GM23338 (cell line): ENCODE measurements around the gene ZC2HC1B. TPM values are rescaled to one million over a fixed set of nuclear protein-coding genes. Genes with fewer than 3 reads are reported as not detected.

Experiments
- ATAC-seq: fragments of 200-7000 bp; cut with Tn5 transposase; 3 replicates; pipeline ENCODE4 v1.9.1; 2020
- DNase-seq: peaks from one replicate; pipeline ENCODE4 v3.0.0-alpha.2; 2015; ENCODE audit warnings: low spot score
- H2AFZ ChIP-seq: fragments of 200-600 bp; sonication (generic); 2 replicates; pipeline ENCODE4 v1.8.0; 2016; ENCODE audit warnings: antibody characterized with exemption, mild to moderate bottlenecking, moderate library complexity
- H3F3A ChIP-seq: fragments of 200-600 bp; sonication (generic); replicated peaks from 2 replicates; pipeline ENCODE4 v1.8.0; 2017; ENCODE audit warnings: antibody characterized with exemption, mixed run types, low read depth
- H3K27ac ChIP-seq: fragments of 200-600 bp; sonication (generic); 2 replicates; pipeline ENCODE4 v1.6.1; 2016; ENCODE audit warnings: low read depth
- H3K27me3 ChIP-seq: fragments of 200-600 bp; sonication (generic); 2 replicates; pipeline ENCODE4 v1.8.0; 2016; ENCODE audit warnings: mild to moderate bottlenecking, mixed run types, moderate library complexity; ENCODE audit not compliant: insufficient read depth
- H3K36me3 ChIP-seq: fragments of 200-600 bp; sonication (generic); 2 replicates; pipeline ENCODE4 v1.8.0; 2016; ENCODE audit warnings: mild to moderate bottlenecking; ENCODE audit not compliant: insufficient read depth
- H3K4me1 ChIP-seq: fragments of 200-600 bp; sonication (generic); 2 replicates; pipeline ENCODE4 v1.8.0; 2016; ENCODE audit warnings: mild to moderate bottlenecking, moderate library complexity; ENCODE audit not compliant: insufficient read depth
- H3K4me2 ChIP-seq: fragments of 200-600 bp; sonication (generic); 2 replicates; pipeline ENCODE4 v1.7.1; 2017; ENCODE audit warnings: mixed run types
- H3K4me3 ChIP-seq: fragments of 200-600 bp; sonication (generic); 2 replicates; pipeline ENCODE4 v1.6.1; 2016; ENCODE audit warnings: mixed run types
- H3K79me2 ChIP-seq: fragments of 200-600 bp; sonication (generic); replicated peaks from 2 replicates; pipeline ENCODE4 v1.8.0; 2017; ENCODE audit warnings: mild to moderate bottlenecking; ENCODE audit not compliant: insufficient read depth
- H3K9me2 ChIP-seq: fragments of 200-600 bp; sonication (generic); 2 replicates; pipeline ENCODE4 v1.8.0; 2017; ENCODE audit not compliant: insufficient read depth
- H4K20me1 ChIP-seq: fragments of 200-600 bp; sonication (generic); replicated peaks from 2 replicates; pipeline ENCODE4 v1.8.0; 2017; ENCODE audit warnings: mild to moderate bottlenecking; ENCODE audit not compliant: insufficient read depth
- H3K27ac Mint-ChIP-seq: 2 replicates; pipeline ENCODE4 v1.8.0; 2020; ENCODE audit warnings: inconsistent platforms, mild to moderate bottlenecking, moderate library complexity, mixed read lengths
- H3K27me3 Mint-ChIP-seq: 3 replicates; pipeline ENCODE4 v1.8.0; 2022; ENCODE audit warnings: low read depth, mild to moderate bottlenecking, moderate library complexity, mixed read lengths, inconsistent platforms; ENCODE audit not compliant: insufficient read depth, poor library complexity
- H3K36me3 Mint-ChIP-seq: 3 replicates; pipeline ENCODE4 v1.8.0; 2021; ENCODE audit warnings: low read depth, mild to moderate bottlenecking, inconsistent platforms, moderate library complexity, mixed read lengths
- H3K4me1 Mint-ChIP-seq: 3 replicates; pipeline ENCODE4 v1.8.0; 2020; ENCODE audit warnings: mild to moderate bottlenecking, inconsistent platforms, mixed read lengths
- H3K4me3 Mint-ChIP-seq: 3 replicates; pipeline ENCODE4 v1.8.0; 2021; ENCODE audit warnings: moderate library complexity, mild to moderate bottlenecking, inconsistent platforms, mixed read lengths
- H3K9me3 Mint-ChIP-seq: 3 replicates; pipeline ENCODE4 v1.8.0; 2020; ENCODE audit warnings: moderate library complexity, mild to moderate bottlenecking, inconsistent platforms, mixed read lengths
- CREB1 ChIP-seq: fragments of 250-450 bp; sonication (Bioruptor Pico); IDR thresholded peaks from 2 replicates; pipeline ENCODE4 v1.5.0; 2020; ENCODE audit warnings: low read depth, mild to moderate bottlenecking, moderate library complexity
- EZH2 ChIP-seq: fragments of 200-600 bp; sonication (generic); IDR thresholded peaks from one replicate; pipeline ENCODE4 v1.8.0; 2017; ENCODE audit warnings: antibody characterized with exemption, mild to moderate bottlenecking, low read depth; ENCODE audit not compliant: unreplicated experiment
- POLR2AphosphoS5 ChIP-seq: IDR thresholded peaks from 2 replicates; pipeline ENCODE4 v1.6.1; 2016; ENCODE audit warnings: antibody characterized with exemption, low read depth
- ZNF114 ChIP-seq: fragments of 250-450 bp; sonication (Bioruptor Pico); IDR thresholded peaks from 2 replicates; pipeline ENCODE4 v1.5.0; 2020; ENCODE audit warnings: mild to moderate bottlenecking, moderate library complexity
- polyA plus RNA-seq: library from polyadenylated mRNA; unstranded; fragments of >200 nt; fragmentation: Nextera tagmentation; extraction: Ambion mirVana; gene quantifications from 2 replicates; pipeline ENCODE4 v1.2.1, GENCODE V29; 2016
- total RNA-seq: library from RNA; depleted of rRNA; stranded (reverse); fragments of >200 nt; shearing (Covaris generic); gene quantifications from 2 replicates; pipeline ENCODE4 v1.2.3, GENCODE V29; 2014
- TF ChIP-seq, protein P1 (sequence below): fragments of 250-450 bp; sonication (Bioruptor Pico); IDR thresholded peaks from 2 replicates; pipeline ENCODE4 v1.5.0; 2020; ENCODE audit warnings: mild to moderate bottlenecking, moderate library complexity
- TF ChIP-seq, protein P2 (sequence below): IDR thresholded peaks from 2 replicates; pipeline ENCODE4 v1.6.1; 2016; ENCODE audit warnings: antibody characterized with exemption
- TF ChIP-seq, protein P3 (sequence below), 2 experiments: fragments of 200-600 bp in 1 of 2; sonication (generic) in 1 of 2; conservative IDR thresholded peaks; 2 replicates each; pipeline versions ENCODE4 v1.5.1 to v1.6.1; 2016 to 2017; ENCODE audit warnings: antibody characterized with exemption in 2 of 2, low read depth in 2 of 2, mild to moderate bottlenecking in 2 of 2, moderate library complexity in 1 of 2

The ZC2HC1B gene
- total and polyA plus RNA-seq, 2 experiments from 2014 or later: not detected

DNA sequence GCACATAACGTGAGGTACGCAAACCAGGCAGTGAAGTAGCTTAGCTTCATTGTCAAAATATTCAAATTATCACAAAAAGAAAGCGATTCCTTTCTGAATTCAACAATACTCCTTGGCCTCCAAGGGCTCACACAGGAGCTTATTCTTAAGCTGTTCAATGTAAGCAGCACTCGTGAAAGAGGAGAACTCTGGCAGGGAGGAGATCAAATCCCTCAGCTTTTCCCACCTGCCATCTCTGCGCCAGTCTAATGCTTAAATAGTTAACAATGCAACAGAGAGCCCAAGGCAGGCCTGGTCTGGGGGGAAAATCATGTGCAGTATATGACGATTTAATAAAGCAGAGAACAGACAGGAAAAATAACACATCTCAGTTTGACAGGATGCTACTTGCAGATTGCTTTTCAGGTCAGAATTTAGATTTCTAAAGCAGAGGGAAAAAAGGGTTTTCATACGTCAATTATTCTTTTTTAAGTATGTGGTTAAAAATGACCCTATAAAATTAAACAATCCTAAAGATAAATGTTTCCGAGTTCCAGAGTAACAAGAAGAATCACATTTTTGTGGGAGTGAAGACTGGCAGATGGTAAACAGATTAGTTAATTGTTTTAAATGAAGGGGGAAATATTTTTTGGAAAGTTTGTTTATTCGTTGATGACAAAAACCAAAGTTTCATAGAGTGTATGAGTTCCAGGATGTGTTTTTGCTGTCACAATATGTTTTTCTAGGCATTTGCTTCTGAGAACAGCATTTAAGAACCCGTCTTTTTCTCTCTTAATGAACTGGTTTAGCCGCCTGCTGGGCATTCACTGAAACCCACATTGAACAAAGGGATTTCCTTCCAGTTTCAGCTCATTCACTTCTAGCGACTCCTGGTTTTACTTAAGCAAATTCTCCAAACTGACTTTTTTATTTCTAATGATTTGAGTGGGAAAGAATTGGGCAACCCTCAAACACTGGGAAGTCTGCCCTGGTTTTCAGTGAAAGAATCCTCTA, 97.9 kb downstream of the ZC2HC1B start:
- Histone ChIP-seq H3K36me3 (no peaks in the 10 kb centered on the region), H4K20me1 (peaks cover 5% of the 10 kb centered on the region; the same call in 1 of the 2 replicates), H3K27me3 (peaks cover 96% of the 10 kb centered on the region), H3K79me2 (no peaks in the 10 kb centered on the region), H3K4me2 (peak overlapping the region; percentile 57), H3K4me3 (peak overlapping the region; percentile 13; the same call in 1 of the 2 replicates), H3K9me2 (no peaks in the 10 kb centered on the region), H3F3A (peaks cover 5% of the 10 kb centered on the region), H2AFZ (no peak overlapping the region), H3K27ac (no peak overlapping the region), H3K4me1 (peaks cover 84% of the 10 kb centered on the region)
- Mint-ChIP-seq H3K9me3 (no peaks in the 10 kb centered on the region), H3K4me1 (peaks cover 79% of the 10 kb centered on the region), H3K27ac (no peak overlapping the region), H3K36me3 (no peaks in the 10 kb centered on the region), H3K27me3 (peaks cover 99% of the 10 kb centered on the region), H3K4me3 (peak overlapping the region; percentile 11; the same call in 2 of the 3 replicates)
- DNase-seq (peak; percentile 86), ATAC-seq (peak; percentile 4; the same call in 1 of the 3 replicates)
- TF ChIP-seq, protein P1, sequence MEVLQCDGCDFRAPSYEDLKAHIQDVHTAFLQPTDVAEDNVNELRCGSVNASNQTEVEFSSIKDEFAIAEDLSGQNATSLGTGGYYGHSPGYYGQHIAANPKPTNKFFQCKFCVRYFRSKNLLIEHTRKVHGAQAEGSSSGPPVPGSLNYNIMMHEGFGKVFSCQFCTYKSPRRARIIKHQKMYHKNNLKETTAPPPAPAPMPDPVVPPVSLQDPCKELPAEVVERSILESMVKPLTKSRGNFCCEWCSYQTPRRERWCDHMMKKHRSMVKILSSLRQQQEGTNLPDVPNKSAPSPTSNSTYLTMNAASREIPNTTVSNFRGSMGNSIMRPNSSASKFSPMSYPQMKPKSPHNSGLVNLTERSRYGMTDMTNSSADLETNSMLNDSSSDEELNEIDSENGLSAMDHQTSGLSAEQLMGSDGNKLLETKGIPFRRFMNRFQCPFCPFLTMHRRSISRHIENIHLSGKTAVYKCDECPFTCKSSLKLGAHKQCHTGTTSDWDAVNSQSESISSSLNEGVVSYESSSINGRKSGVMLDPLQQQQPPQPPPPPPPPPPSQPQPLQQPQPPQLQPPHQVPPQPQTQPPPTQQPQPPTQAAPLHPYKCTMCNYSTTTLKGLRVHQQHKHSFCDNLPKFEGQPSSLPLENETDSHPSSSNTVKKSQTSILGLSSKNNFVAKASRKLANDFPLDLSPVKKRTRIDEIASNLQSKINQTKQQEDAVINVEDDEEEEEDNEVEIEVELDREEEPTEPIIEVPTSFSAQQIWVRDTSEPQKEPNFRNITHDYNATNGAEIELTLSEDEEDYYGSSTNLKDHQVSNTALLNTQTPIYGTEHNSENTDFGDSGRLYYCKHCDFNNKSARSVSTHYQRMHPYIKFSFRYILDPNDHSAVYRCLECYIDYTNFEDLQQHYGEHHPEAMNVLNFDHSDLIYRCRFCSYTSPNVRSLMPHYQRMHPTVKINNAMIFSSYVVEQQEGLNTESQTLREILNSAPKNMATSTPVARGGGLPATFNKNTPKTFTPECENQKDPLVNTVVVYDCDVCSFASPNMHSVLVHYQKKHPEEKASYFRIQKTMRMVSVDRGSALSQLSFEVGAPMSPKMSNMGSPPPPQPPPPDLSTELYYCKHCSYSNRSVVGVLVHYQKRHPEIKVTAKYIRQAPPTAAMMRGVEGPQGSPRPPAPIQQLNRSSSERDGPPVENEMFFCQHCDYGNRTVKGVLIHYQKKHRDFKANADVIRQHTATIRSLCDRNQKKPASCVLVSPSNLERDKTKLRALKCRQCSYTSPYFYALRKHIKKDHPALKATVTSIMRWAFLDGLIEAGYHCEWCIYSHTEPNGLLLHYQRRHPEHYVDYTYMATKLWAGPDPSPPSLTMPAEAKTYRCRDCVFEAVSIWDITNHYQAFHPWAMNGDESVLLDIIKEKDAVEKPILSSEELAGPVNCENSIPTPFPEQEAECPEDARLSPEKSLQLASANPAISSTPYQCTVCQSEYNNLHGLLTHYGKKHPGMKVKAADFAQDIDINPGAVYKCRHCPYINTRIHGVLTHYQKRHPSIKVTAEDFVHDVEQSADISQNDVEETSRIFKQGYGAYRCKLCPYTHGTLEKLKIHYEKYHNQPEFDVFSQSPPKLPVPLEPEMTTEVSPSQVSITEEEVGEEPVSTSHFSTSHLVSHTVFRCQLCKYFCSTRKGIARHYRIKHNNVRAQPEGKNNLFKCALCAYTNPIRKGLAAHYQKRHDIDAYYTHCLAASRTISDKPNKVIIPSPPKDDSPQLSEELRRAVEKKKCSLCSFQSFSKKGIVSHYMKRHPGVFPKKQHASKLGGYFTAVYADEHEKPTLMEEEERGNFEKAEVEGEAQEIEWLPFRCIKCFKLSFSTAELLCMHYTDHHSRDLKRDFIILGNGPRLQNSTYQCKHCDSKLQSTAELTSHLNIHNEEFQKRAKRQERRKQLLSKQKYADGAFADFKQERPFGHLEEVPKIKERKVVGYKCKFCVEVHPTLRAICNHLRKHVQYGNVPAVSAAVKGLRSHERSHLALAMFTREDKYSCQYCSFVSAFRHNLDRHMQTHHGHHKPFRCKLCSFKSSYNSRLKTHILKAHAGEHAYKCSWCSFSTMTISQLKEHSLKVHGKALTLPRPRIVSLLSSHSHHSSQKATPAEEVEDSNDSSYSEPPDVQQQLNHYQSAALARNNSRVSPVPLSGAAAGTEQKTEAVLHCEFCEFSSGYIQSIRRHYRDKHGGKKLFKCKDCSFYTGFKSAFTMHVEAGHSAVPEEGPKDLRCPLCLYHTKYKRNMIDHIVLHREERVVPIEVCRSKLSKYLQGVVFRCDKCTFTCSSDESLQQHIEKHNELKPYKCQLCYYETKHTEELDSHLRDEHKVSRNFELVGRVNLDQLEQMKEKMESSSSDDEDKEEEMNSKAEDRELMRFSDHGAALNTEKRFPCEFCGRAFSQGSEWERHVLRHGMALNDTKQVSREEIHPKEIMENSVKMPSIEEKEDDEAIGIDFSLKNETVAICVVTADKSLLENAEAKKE (CRISPR knock-in tag): no peak
- TF ChIP-seq POLR2AphosphoS5: no peak
- TF ChIP-seq EZH2: peak; percentile 12
- no peak for TF ChIP-seq ZNF114 (CRISPR knock-in tag)
- TF ChIP-seq, protein P2, sequence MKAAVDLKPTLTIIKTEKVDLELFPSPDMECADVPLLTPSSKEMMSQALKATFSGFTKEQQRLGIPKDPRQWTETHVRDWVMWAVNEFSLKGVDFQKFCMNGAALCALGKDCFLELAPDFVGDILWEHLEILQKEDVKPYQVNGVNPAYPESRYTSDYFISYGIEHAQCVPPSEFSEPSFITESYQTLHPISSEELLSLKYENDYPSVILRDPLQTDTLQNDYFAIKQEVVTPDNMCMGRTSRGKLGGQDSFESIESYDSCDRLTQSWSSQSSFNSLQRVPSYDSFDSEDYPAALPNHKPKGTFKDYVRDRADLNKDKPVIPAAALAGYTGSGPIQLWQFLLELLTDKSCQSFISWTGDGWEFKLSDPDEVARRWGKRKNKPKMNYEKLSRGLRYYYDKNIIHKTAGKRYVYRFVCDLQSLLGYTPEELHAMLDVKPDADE: no peak
- TF ChIP-seq CREB1 (CRISPR knock-in tag): no peak
- TF ChIP-seq, protein P3, sequence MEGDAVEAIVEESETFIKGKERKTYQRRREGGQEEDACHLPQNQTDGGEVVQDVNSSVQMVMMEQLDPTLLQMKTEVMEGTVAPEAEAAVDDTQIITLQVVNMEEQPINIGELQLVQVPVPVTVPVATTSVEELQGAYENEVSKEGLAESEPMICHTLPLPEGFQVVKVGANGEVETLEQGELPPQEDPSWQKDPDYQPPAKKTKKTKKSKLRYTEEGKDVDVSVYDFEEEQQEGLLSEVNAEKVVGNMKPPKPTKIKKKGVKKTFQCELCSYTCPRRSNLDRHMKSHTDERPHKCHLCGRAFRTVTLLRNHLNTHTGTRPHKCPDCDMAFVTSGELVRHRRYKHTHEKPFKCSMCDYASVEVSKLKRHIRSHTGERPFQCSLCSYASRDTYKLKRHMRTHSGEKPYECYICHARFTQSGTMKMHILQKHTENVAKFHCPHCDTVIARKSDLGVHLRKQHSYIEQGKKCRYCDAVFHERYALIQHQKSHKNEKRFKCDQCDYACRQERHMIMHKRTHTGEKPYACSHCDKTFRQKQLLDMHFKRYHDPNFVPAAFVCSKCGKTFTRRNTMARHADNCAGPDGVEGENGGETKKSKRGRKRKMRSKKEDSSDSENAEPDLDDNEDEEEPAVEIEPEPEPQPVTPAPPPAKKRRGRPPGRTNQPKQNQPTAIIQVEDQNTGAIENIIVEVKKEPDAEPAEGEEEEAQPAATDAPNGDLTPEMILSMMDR (conservative IDR thresholded peaks at IDR 0.05; ENCODE audit: low read depth in 2 of 2): peak; percentile 33 to 67; a peak in 3 of 4 replicates
